Inferior parietal cortex (tissue), 1 donor: ENCODE results near the gene ACSS1.
"Not testable (repeated sequence)": the region's sequence is repeated elsewhere in the genome, so short reads cannot be mapped to it uniquely, and the experiment has no call there.

Experiments
- DNase-seq: peaks from one replicate; pipeline ENCODE4 v3.0.0-alpha.2; 2016; ENCODE audit errors: extremely low spot score

ACSS1 gene

GRCh38 chr20:25011261-25011660, 46.7 kb downstream of the ACSS1 start:
- DNase-seq, result no peak

GRCh38 chr20:25009218-25010145, 48.5 kb downstream of the ACSS1 start:
- no peak for DNase-seq

- DNase-seq, result no peak
Observed at GRCh38 chr20:25008388-25009217, 49.3 kb downstream of the ACSS1 start.

GRCh38 chr20:25007491-25008305, 50.2 kb downstream of the ACSS1 start:
- no peak for DNase-seq

- no peak for DNase-seq
Observed at GRCh38 chr20:25006431-25007167, 51.3 kb downstream of the ACSS1 start.

- no peak for DNase-seq
Observed at GRCh38 chr20:25005661-25006060, 52.3 kb downstream of the ACSS1 start.

GRCh38 chr20:25005220-25005619, 52.7 kb downstream of the ACSS1 start:
- DNase-seq, result no peak

- DNase-seq, result no peak
Observed at GRCh38 chr20:25003002-25003401, 54.9 kb downstream of the ACSS1 start.

- DNase-seq, result not testable (repeated sequence)
Observed at GRCh38 chr20:25001323-25001722, 56.6 kb downstream of the ACSS1 start.

- no peak for DNase-seq
Observed at GRCh38 chr20:25000268-25000801, 57.6 kb downstream of the ACSS1 start.

- DNase-seq, result no peak
Observed at GRCh38 chr20:24999568-24999967, 58.4 kb downstream of the ACSS1 start.

- DNase-seq, result no peak
Observed at GRCh38 chr20:24998631-24999445, 59.1 kb downstream of the ACSS1 start.

- no peak for DNase-seq
Observed at GRCh38 chr20:24998121-24998520, 59.8 kb downstream of the ACSS1 start.

GRCh38 chr20:24996449-24997377, 61.2 kb downstream of the ACSS1 start:
- no peak for DNase-seq

- DNase-seq, result no peak
Observed at GRCh38 chr20:24995741-24996448, 62.0 kb downstream of the ACSS1 start.

- DNase-seq, result peak; percentile 95
Observed at GRCh38 chr20:24994470-24995368, 63.2 kb downstream of the ACSS1 start.

GRCh38 chr20:24994186-24994465, 63.8 kb downstream of the ACSS1 start:
- no peak for DNase-seq
